Stimulated activated naive B cell treated with anti-CD40 and anti-IgM and Interleukin-4, amounts not matched to agents 10 μg/mL and 1 μg/mL and 100 μg/mL, for 72 hours (primary cell): ENCODE results near the gene PUM1.
A peak's percentile ranks its signal among the peaks of the same experiment; 100 is the strongest.

Experiments
- ATAC-seq, 2 donors: fragments of 150-1000 bp; cut with Tn5 transposase; replicated peaks; 2 replicates each; pipeline ENCODE4 v1.10.0; 2021; ENCODE audit warnings: moderate library complexity in 1 of 2
- DNase-seq: peaks from one replicate; pipeline ENCODE4 v3.0.0; 2021
- H3K27ac Mint-ChIP-seq: one replicate; pipeline ENCODE4 v1.8.0; 2022; ENCODE audit warnings: mild to moderate bottlenecking, mixed read lengths
- H3K27me3 Mint-ChIP-seq, 2 donors: one replicate each; pipeline ENCODE4 v1.8.0; 2022; ENCODE audit warnings: mixed read lengths in 2 of 2
- H3K36me3 Mint-ChIP-seq, 2 donors: one replicate each; pipeline ENCODE4 v1.8.0; 2022; ENCODE audit warnings: mixed read lengths in 2 of 2, mild to moderate bottlenecking in 1 of 2
- H3K4me1 Mint-ChIP-seq, 2 donors: one replicate each; pipeline ENCODE4 v1.8.0; 2022; ENCODE audit warnings: mixed read lengths in 2 of 2, mild to moderate bottlenecking in 1 of 2
- H3K4me3 Mint-ChIP-seq, 2 donors: one replicate each; pipeline ENCODE4 v1.8.0; 2022; ENCODE audit warnings: mild to moderate bottlenecking in 2 of 2, mixed read lengths in 2 of 2, moderate library complexity in 1 of 2
- H3K9me3 Mint-ChIP-seq, 2 donors: one replicate each; pipeline ENCODE4 v1.8.0; 2022; ENCODE audit warnings: mixed read lengths in 2 of 2, mild to moderate bottlenecking in 1 of 2

The PUM1 gene

GRCh38 chr1:31005617-31006166, 59.8 kb downstream of the PUM1 start:
- H3K36me3 Mint-ChIP-seq: peaks cover 41 to 62% of the 10 kb centered on the region in 2 donors
- ATAC-seq (no peak), DNase-seq (no peak)
- peak overlapping the region in 1 of 2 donors; percentile 3 for H3K4me3 Mint-ChIP-seq
- peaks cover 42 to 71% of the 10 kb centered on the region in 2 donors for H3K4me1 Mint-ChIP-seq
- H3K27me3 Mint-ChIP-seq: no peaks in the 10 kb centered on the region
- no peaks in the 10 kb centered on the region for H3K9me3 Mint-ChIP-seq
- peak overlapping the region; percentile 20 for H3K27ac Mint-ChIP-seq

- no peak for DNase-seq
- no peaks in the 10 kb centered on the region for H3K9me3 Mint-ChIP-seq
- no peaks in the 10 kb centered on the region for H3K27me3 Mint-ChIP-seq
- peaks cover 37 to 59% of the 10 kb centered on the region in 2 donors for H3K36me3 Mint-ChIP-seq
- no peak overlapping the region for H3K4me3 Mint-ChIP-seq
- ATAC-seq: no peak
- H3K27ac Mint-ChIP-seq: no peak overlapping the region
- H3K4me1 Mint-ChIP-seq: peaks cover 37 to 66% of the 10 kb centered on the region in 2 donors
These were observed 60.3 kb downstream of the PUM1 start for GRCh38 chr1:31005198-31005597.

- H3K27ac Mint-ChIP-seq: peak overlapping the region; percentile 86
- no peaks in the 10 kb centered on the region for H3K27me3 Mint-ChIP-seq
- DNase-seq (no peak), ATAC-seq (peak in 1 of 2 donors; percentile 30)
- peak overlapping the region in 1 of 2 donors; percentile 14 for H3K4me3 Mint-ChIP-seq
- peaks cover 37 to 55% of the 10 kb centered on the region in 2 donors for H3K36me3 Mint-ChIP-seq
- no peaks in the 10 kb centered on the region for H3K9me3 Mint-ChIP-seq
- H3K4me1 Mint-ChIP-seq: peaks cover 32 to 56% of the 10 kb centered on the region in 2 donors
These were observed 61.3 kb downstream of the PUM1 start for GRCh38 chr1:31004231-31004621.

- Mint-ChIP-seq H3K27me3 (no peaks in the 10 kb centered on the region), H3K4me1 (peaks cover 32 to 53% of the 10 kb centered on the region in 2 donors), H3K9me3 (no peaks in the 10 kb centered on the region), H3K36me3 (peaks cover 42 to 56% of the 10 kb centered on the region in 2 donors), H3K27ac (peak overlapping the region; percentile 86), H3K4me3 (peak overlapping the region in 1 of 2 donors; percentile 14)
- ATAC-seq (no peak), DNase-seq (no peak)
These were observed 61.8 kb downstream of the PUM1 start for GRCh38 chr1:31003613-31004230.

GRCh38 chr1:31000301-31000700, 65.2 kb downstream of the PUM1 start:
- H3K4me1 Mint-ChIP-seq: peaks cover 32 to 56% of the 10 kb centered on the region in 2 donors

GRCh38 chr1:30998887-30999286, 66.6 kb downstream of the PUM1 start:
- Mint-ChIP-seq H3K4me3 (no peak overlapping the region), H3K36me3 (peaks cover 35 to 51% of the 10 kb centered on the region in 2 donors), H3K9me3 (no peaks in the 10 kb centered on the region)

More at GRCh38 chr1:31000301-31000700, 65.2 kb downstream of the PUM1 start:
- ATAC-seq (no peak), DNase-seq (no peak)
- Mint-ChIP-seq H3K9me3 (no peaks in the 10 kb centered on the region), H3K4me3 (no peak overlapping the region), H3K27ac (no peak overlapping the region), H3K36me3 (peaks cover 38 to 56% of the 10 kb centered on the region in 2 donors), H3K27me3 (no peaks in the 10 kb centered on the region)

GRCh38 chr1:30998171-30998570, 67.3 kb downstream of the PUM1 start:
- peaks cover 35 to 52% of the 10 kb centered on the region in 2 donors for H3K36me3 Mint-ChIP-seq
- no peaks in the 10 kb centered on the region for H3K27me3 Mint-ChIP-seq
- H3K9me3 Mint-ChIP-seq: no peaks in the 10 kb centered on the region
- DNase-seq: no peak
- H3K4me1 Mint-ChIP-seq: peaks cover 30 to 50% of the 10 kb centered on the region in 2 donors
- no peak for ATAC-seq
- peak overlapping the region; percentile 42 for H3K27ac Mint-ChIP-seq
- no peak overlapping the region for H3K4me3 Mint-ChIP-seq

More at GRCh38 chr1:30998887-30999286, 66.6 kb downstream of the PUM1 start:
- no peaks in the 10 kb centered on the region for H3K27me3 Mint-ChIP-seq
- peak; percentile 40 to 52 for ATAC-seq
- peaks cover 29 to 48% of the 10 kb centered on the region in 2 donors for H3K4me1 Mint-ChIP-seq
- no peak for DNase-seq
- peak overlapping the region; percentile 31 for H3K27ac Mint-ChIP-seq

- Mint-ChIP-seq H3K27me3 (no peaks in the 10 kb centered on the region), H3K4me1 (peaks cover 30 to 50% of the 10 kb centered on the region in 2 donors), H3K9me3 (no peaks in the 10 kb centered on the region), H3K27ac (peak overlapping the region; percentile 28), H3K36me3 (peaks cover 34 to 54% of the 10 kb centered on the region in 2 donors), H3K4me3 (no peak overlapping the region)
- DNase-seq (no peak), ATAC-seq (no peak)
These were observed 68.0 kb downstream of the PUM1 start for GRCh38 chr1:30997463-30998057.

GRCh38 chr1:30995990-30996612, 69.4 kb downstream of the PUM1 start:
- Mint-ChIP-seq H3K4me1 (peaks cover 30 to 50% of the 10 kb centered on the region in 2 donors), H3K27ac (peak overlapping the region; percentile 11), H3K4me3 (no peak overlapping the region), H3K27me3 (no peaks in the 10 kb centered on the region), H3K9me3 (no peaks in the 10 kb centered on the region), H3K36me3 (peaks cover 37 to 58% of the 10 kb centered on the region in 2 donors)
- no peak for DNase-seq
- peak; percentile 64 to 92 for ATAC-seq

- Mint-ChIP-seq H3K4me3 (no peak overlapping the region), H3K4me1 (peaks cover 37 to 65% of the 10 kb centered on the region in 2 donors), H3K36me3 (peaks cover 54 to 72% of the 10 kb centered on the region in 2 donors), H3K9me3 (peaks cover 3 to 4% of the 10 kb centered on the region in 2 donors), H3K27ac (peak overlapping the region; percentile 37), H3K27me3 (no peaks in the 10 kb centered on the region)
- DNase-seq (no peak), ATAC-seq (no peak)
These were observed 73.5 kb downstream of the PUM1 start for GRCh38 chr1:30991862-30992606.

- H3K4me3 Mint-ChIP-seq: no peak overlapping the region
- no peak for DNase-seq
- no peak overlapping the region for H3K27ac Mint-ChIP-seq
- ATAC-seq: no peak
- H3K36me3 Mint-ChIP-seq: peaks cover 52 to 64% of the 10 kb centered on the region in 2 donors
- peaks cover 3 to 4% of the 10 kb centered on the region in 2 donors for H3K9me3 Mint-ChIP-seq
- H3K27me3 Mint-ChIP-seq: no peaks in the 10 kb centered on the region
- peaks cover 28 to 55% of the 10 kb centered on the region in 2 donors for H3K4me1 Mint-ChIP-seq
These were observed 74.9 kb downstream of the PUM1 start for GRCh38 chr1:30990591-30990990.

GRCh38 chr1:30988045-30988444, 77.5 kb downstream of the PUM1 start:
- Mint-ChIP-seq H3K36me3 (peaks cover 46 to 56% of the 10 kb centered on the region in 2 donors), H3K4me1 (peaks cover 25 to 60% of the 10 kb centered on the region in 2 donors), H3K9me3 (peaks cover 3 to 4% of the 10 kb centered on the region in 2 donors), H3K4me3 (no peak overlapping the region), H3K27ac (peak overlapping the region; percentile 10), H3K27me3 (no peaks in the 10 kb centered on the region)
- DNase-seq (no peak), ATAC-seq (no peak)

GRCh38 chr1:30986755-30987154, 78.8 kb downstream of the PUM1 start:
- Mint-ChIP-seq H3K4me1 (peaks cover 28 to 69% of the 10 kb centered on the region in 2 donors), H3K4me3 (no peak overlapping the region), H3K9me3 (peaks cover 3 to 4% of the 10 kb centered on the region in 2 donors), H3K36me3 (peaks cover 42 to 50% of the 10 kb centered on the region in 2 donors), H3K27me3 (no peaks in the 10 kb centered on the region), H3K27ac (no peak overlapping the region)
- DNase-seq: no peak
- ATAC-seq: peak in 1 of 2 donors; percentile 22
